NCI-H1436 (cell line): ENCODE measurements around the gene GMPR.

Experiments
- DNase-seq: peaks from one replicate; lab custom pipeline; 2025; lab: John Stamatoyannopoulos, UW

GMPR gene

GRCh38 chr6:16272201-16272600, 33.8 kb downstream of the GMPR start:
- no peak for DNase-seq

GRCh38 chr6:16273256-16273655, 34.9 kb downstream of the GMPR start:
- DNase-seq: no peak

GRCh38 chr6:16274483-16274882, 36.1 kb downstream of the GMPR start:
- no peak for DNase-seq

- no peak for DNase-seq
Observed at GRCh38 chr6:16274885-16275589, 36.6 kb downstream of the GMPR start.

GRCh38 chr6:16277101-16277981, 39.0 kb downstream of the GMPR start:
- peak; percentile 3 for DNase-seq

- no peak for DNase-seq
Observed at GRCh38 chr6:16278048-16278724, 39.8 kb downstream of the GMPR start.

- no peak for DNase-seq
Observed at GRCh38 chr6:16278750-16279149, 40.4 kb downstream of the GMPR start.

GRCh38 chr6:16279243-16279642, 40.9 kb downstream of the GMPR start:
- DNase-seq: no peak

GRCh38 chr6:16282370-16282769, 44.0 kb downstream of the GMPR start:
- no peak for DNase-seq

- DNase-seq: no peak
Observed at GRCh38 chr6:16284472-16284871, 46.1 kb downstream of the GMPR start.

- no peak for DNase-seq
Observed at GRCh38 chr6:16285467-16286150, 47.2 kb downstream of the GMPR start.

- DNase-seq: peak; percentile 1
Observed at GRCh38 chr6:16286151-16286522, 47.8 kb downstream of the GMPR start.

- DNase-seq: no peak
Observed at GRCh38 chr6:16288163-16288562, 49.8 kb downstream of the GMPR start.

- DNase-seq: no peak
Observed at GRCh38 chr6:16291739-16292138, 53.4 kb downstream of the GMPR start.

- DNase-seq: no peak
Observed at GRCh38 chr6:16292432-16292831, 54.0 kb downstream of the GMPR start.

- DNase-seq: no peak
Observed at GRCh38 chr6:16292942-16293341, 54.6 kb downstream of the GMPR start.

GRCh38 chr6:16294371-16294770, 56.0 kb downstream of the GMPR start:
- no peak for DNase-seq

GRCh38 chr6:16295060-16295459, 56.7 kb downstream of the GMPR start:
- DNase-seq: no peak

GRCh38 chr6:16295471-16295870, 57.1 kb downstream of the GMPR start:
- no peak for DNase-seq

- no peak for DNase-seq
Observed at GRCh38 chr6:16296061-16296670, 57.8 kb downstream of the GMPR start.

- no peak for DNase-seq
Observed at GRCh38 chr6:16299861-16300260, 61.5 kb downstream of the GMPR start.

- no peak for DNase-seq
Observed at GRCh38 chr6:16301511-16301910, 63.1 kb downstream of the GMPR start.
